Activated T-cell treated with anti-CD3 and anti-CD28 coated beads, Interleukin-2, amount 50 U/mL, for 4 hours (primary cell): ENCODE measurements around the gene NT5DC3. TPM values are rescaled to one million over a fixed set of nuclear protein-coding genes. Genes with fewer than 3 reads are reported as not detected.

ENCODE experiments used
- ATAC-seq, 2 donors: fragments of 200-7000 bp; cut with Tn5 transposase; one replicate each; pipeline ENCODE4 v1.10.0; 2021
- DNase-seq: peaks from one replicate; pipeline ENCODE4 v3.0.0-alpha.2; 2020
- H3K27me3 Mint-ChIP-seq: one replicate; pipeline ENCODE4 v1.8.0; 2021; ENCODE audit warnings: low read depth, mixed read lengths
- H3K36me3 Mint-ChIP-seq: one replicate; pipeline ENCODE4 v1.8.0; 2022; ENCODE audit warnings: mixed read lengths; ENCODE audit not compliant: insufficient read depth
- H3K4me1 Mint-ChIP-seq: one replicate; pipeline ENCODE4 v1.8.0; 2021; ENCODE audit warnings: low read depth, mixed read lengths
- H3K4me3 Mint-ChIP-seq: one replicate; pipeline ENCODE4 v1.8.0; 2021; ENCODE audit warnings: mild to moderate bottlenecking, moderate library complexity, mixed read lengths
- H3K9me3 Mint-ChIP-seq: one replicate; pipeline ENCODE4 v1.8.0; 2021; ENCODE audit warnings: mixed read lengths
- total RNA-seq, 3 donors: library from RNA; stranded (reverse); gene quantifications; one replicate each; pipeline ENCODE4 v1.2.1, GENCODE V29; 2021

Gene NT5DC3
- total RNA-seq, 3 donors from 2014 or later = 13.6 to 15.1 (median 14.1) TPM

GRCh38 chr12:103779410-103780092 is 61.5 kb downstream of the NT5DC3 start:
- Mint-ChIP-seq H3K9me3 (no peaks in the 10 kb centered on the region), H3K36me3 (peaks cover 47% of the 10 kb centered on the region)

DNA sequence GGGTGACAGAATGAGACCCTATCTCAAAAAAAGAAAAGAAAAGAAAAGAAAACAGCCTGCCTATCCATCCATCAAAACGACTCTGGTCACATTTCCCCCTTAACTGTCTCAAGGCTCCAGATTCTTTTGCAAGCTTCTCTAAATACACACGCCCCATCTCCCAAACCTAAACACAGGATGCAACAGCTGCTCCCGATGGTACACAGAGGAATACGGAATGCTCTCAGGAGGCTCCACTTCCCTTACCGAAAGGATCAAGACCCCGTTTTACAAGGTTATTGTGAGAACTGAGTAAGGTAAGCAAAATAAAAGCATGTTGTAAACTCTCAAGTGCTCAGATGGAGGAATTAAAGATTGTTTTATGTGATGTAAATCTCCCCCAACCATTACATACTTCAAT is 62.3 kb downstream of the NT5DC3 start:
- DNase-seq = no peak
- Mint-ChIP-seq H3K9me3 (no peaks in the 10 kb centered on the region), H3K4me3 (no peak overlapping the region), H3K4me1 (no peaks in the 10 kb centered on the region), H3K27me3 (no peaks in the 10 kb centered on the region), H3K36me3 (peaks cover 44% of the 10 kb centered on the region)
- ATAC-seq = no peak

More at GRCh38 chr12:103779410-103780092, 61.5 kb downstream of the NT5DC3 start:
- no peaks in the 10 kb centered on the region for H3K27me3 Mint-ChIP-seq
- ATAC-seq (no peak), DNase-seq (no peak)
- no peak overlapping the region for H3K4me3 Mint-ChIP-seq
- no peaks in the 10 kb centered on the region for H3K4me1 Mint-ChIP-seq

GRCh38 chr12:103774977-103775560 is 66.0 kb downstream of the NT5DC3 start:
- Mint-ChIP-seq H3K9me3 (no peaks in the 10 kb centered on the region), H3K4me3 (no peak overlapping the region), H3K36me3 (peaks cover 34% of the 10 kb centered on the region), H3K4me1 (no peaks in the 10 kb centered on the region), H3K27me3 (no peaks in the 10 kb centered on the region)
- no peak for DNase-seq
- ATAC-seq = no peak

DNA sequence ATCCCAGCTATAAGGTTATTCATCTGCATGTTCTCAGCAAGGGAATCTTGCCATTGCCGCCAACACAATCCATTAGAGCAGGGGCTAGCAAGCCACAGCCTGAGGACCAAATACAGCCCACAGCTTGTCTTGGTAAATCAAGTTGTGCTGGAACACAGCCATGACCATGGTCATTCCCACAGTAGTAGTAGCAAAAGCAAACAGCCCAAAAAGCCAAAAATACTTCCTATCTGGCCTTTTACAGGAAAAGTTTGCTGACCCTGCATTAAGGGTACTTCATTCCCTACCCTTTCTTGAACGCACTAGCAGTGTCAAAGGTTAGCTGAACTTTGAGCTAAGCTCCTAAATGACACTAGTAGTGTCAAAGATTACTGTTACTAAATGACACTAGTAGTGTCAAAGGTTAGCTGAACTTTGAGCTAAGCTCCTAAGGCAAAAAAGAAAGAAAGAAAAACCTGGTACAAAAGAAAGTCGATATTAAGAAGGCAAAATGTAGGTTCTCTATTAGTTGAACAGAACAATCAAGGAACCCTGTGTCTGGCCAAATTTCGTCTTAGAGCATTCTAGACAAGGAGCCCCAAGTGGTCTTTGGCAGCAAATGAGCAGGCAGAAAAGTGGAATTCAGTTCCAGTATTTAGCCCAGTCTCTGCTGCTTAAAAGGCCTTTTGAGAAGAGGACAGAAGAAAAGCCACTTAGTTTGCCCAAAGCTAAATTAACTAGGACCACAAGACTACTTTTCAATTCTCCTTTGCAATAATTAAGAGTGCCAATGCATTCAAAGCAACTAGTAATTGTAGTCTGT is 67.7 kb downstream of the NT5DC3 start:
- Mint-ChIP-seq H3K27me3 (no peaks in the 10 kb centered on the region), H3K36me3 (peaks cover 24% of the 10 kb centered on the region), H3K9me3 (no peaks in the 10 kb centered on the region), H3K4me1 (no peaks in the 10 kb centered on the region), H3K4me3 (no peak overlapping the region)
- DNase-seq = no peak
- no peak for ATAC-seq

DNA sequence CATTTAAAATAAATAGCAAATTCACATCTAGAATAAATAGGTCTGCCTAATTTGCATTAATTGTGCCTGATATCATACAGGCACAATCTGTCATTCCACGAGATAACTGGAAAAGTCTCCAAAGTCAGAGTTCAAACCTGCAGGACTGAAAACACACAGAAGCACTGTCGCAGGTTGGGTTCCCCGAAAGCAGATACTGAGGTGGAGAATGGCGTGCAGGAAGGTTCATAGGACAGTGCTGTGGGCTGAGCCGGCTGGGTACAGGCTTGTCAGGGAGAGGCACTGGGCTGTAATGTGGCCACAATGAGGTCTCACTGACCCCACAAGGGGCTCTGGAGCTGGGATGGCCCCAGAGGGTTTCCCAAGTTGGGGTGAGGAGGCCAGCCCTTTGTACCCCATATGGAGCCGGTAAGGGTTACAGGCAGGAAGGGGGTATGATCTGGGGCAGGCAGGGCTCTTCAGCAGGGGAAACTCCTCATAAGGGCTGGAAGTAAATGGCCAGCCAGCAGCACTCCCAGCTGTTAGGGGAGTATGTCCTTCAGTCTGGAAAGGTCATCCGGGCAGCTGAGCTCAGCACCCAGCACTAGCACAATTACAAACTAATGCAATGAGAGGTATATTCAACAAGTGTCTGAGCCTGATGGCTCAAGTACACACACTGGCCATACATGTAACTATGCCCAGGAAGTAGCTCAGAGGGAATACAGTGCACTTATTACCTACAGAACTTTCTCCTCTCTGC is 68.5 kb downstream of the NT5DC3 start:
- Mint-ChIP-seq H3K4me3 (no peak overlapping the region), H3K27me3 (no peaks in the 10 kb centered on the region), H3K36me3 (peaks cover 21% of the 10 kb centered on the region), H3K9me3 (no peaks in the 10 kb centered on the region), H3K4me1 (no peaks in the 10 kb centered on the region)
- DNase-seq = no peak
- ATAC-seq = no peak

GRCh38 chr12:103771466-103771865 is 69.6 kb downstream of the NT5DC3 start:
- Mint-ChIP-seq H3K9me3 (no peaks in the 10 kb centered on the region), H3K36me3 (peaks cover 15% of the 10 kb centered on the region), H3K27me3 (no peaks in the 10 kb centered on the region), H3K4me3 (no peak overlapping the region), H3K4me1 (no peaks in the 10 kb centered on the region)
- no peak for DNase-seq
- ATAC-seq = no peak

- Mint-ChIP-seq H3K27me3 (no peaks in the 10 kb centered on the region), H3K4me3 (no peak overlapping the region), H3K4me1 (no peaks in the 10 kb centered on the region), H3K9me3 (no peaks in the 10 kb centered on the region), H3K36me3 (peaks cover 9% of the 10 kb centered on the region)
- DNase-seq (no peak), ATAC-seq (no peak)
Measured at GRCh38 chr12:103769240-103769945, 71.6 kb downstream of the NT5DC3 start.

- no peak for DNase-seq
- Mint-ChIP-seq H3K27me3 (no peaks in the 10 kb centered on the region), H3K4me1 (no peaks in the 10 kb centered on the region), H3K36me3 (peaks cover 9% of the 10 kb centered on the region), H3K9me3 (no peaks in the 10 kb centered on the region), H3K4me3 (no peak overlapping the region)
- ATAC-seq = no peak
Measured at GRCh38 chr12:103768467-103769123, 72.4 kb downstream of the NT5DC3 start.

DNA sequence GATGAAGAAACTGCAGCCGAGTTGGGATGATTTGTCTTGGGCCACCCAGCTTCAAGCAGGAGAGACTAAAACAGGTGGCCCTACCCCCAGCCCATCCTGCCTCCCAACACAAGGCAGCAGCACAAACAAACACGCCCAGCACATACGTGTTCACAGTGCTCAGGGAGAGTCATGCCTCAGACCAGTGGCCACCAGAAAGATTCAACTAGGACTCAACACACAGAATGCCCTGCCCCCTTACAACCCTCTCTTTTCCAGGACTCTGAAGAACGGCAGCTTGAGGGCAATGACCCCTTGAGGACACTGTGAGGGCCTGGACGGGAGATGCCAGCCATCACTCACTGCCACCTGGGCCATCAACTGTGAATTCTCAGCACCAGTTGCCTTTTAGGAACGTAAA is 75.0 kb downstream of the NT5DC3 start:
- Mint-ChIP-seq H3K9me3 (no peaks in the 10 kb centered on the region), H3K36me3 (peaks cover 12% of the 10 kb centered on the region), H3K4me3 (no peak overlapping the region), H3K27me3 (no peaks in the 10 kb centered on the region), H3K4me1 (no peaks in the 10 kb centered on the region)
- ATAC-seq (no peak), DNase-seq (no peak)

DNA sequence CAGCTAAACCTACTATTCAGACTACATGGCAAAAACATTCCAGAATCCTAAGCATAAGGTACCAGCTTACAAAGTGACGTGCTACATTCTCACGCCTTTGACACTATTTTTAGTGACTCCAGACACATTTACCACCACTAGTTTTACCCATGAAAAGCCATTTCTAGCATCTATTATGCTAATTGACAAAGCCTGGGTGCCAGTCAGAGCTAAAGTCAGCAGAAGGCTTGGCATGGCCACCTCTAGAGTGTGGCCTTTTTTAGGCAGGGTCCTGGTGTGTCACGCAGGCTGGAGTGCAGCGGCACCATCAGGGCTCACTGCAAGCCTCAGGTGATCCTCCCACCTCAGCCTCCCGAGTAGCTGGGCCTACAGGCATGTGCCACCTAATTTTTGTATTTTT is 75.7 kb downstream of the NT5DC3 start:
- peaks cover 12% of the 10 kb centered on the region for H3K36me3 Mint-ChIP-seq
- no peaks in the 10 kb centered on the region for H3K27me3 Mint-ChIP-seq
- H3K4me1 Mint-ChIP-seq = no peaks in the 10 kb centered on the region
- ATAC-seq = no peak
- H3K4me3 Mint-ChIP-seq = no peak overlapping the region
- no peak for DNase-seq
- H3K9me3 Mint-ChIP-seq = no peaks in the 10 kb centered on the region

DNA sequence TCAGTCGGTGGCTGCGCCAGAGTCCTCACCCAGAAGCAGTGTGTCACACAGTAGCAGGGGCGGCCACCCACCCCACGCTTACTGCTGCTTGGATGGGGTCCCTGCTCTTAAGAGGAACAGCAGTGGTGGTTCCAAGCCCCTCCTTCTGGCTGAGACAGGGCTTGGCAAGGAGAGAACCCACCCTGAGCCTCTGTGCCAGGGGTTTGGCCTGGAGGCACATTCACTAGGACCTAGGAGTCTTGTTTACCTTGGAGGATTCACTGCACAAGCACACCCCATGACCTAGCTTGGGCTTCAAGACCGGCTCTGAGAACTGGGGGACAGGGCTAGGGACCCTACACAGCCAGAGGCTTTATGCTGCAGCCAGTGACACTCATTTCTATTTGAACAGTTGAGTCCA is 78.6 kb downstream of the NT5DC3 start:
- ATAC-seq (no peak), DNase-seq (no peak)
- peaks cover 12% of the 10 kb centered on the region for H3K36me3 Mint-ChIP-seq
- no peaks in the 10 kb centered on the region for H3K4me1 Mint-ChIP-seq
- no peaks in the 10 kb centered on the region for H3K9me3 Mint-ChIP-seq
- no peak overlapping the region for H3K4me3 Mint-ChIP-seq
- H3K27me3 Mint-ChIP-seq = no peaks in the 10 kb centered on the region

- DNase-seq (no peak), ATAC-seq (no peak)
- H3K4me3 Mint-ChIP-seq = no peak overlapping the region
- H3K4me1 Mint-ChIP-seq = no peaks in the 10 kb centered on the region
- H3K27me3 Mint-ChIP-seq = no peaks in the 10 kb centered on the region
- peaks cover 5% of the 10 kb centered on the region for H3K36me3 Mint-ChIP-seq
- H3K9me3 Mint-ChIP-seq = no peaks in the 10 kb centered on the region
Measured at GRCh38 chr12:103758310-103759089, 82.5 kb downstream of the NT5DC3 start.

GRCh38 chr12:103757248-103757647 is 83.8 kb downstream of the NT5DC3 start:
- Mint-ChIP-seq H3K27me3 (no peaks in the 10 kb centered on the region), H3K36me3 (no peaks in the 10 kb centered on the region), H3K4me1 (no peaks in the 10 kb centered on the region), H3K9me3 (no peaks in the 10 kb centered on the region), H3K4me3 (no peak overlapping the region)
- no peak for DNase-seq
- no peak for ATAC-seq
